ENCODE data around the gene TFDP2. TPM values are rescaled to one million over a fixed set of nuclear protein-coding genes. Genes with fewer than 3 reads are reported as not detected.
A peak's percentile ranks its signal among the peaks of the same experiment; 100 is the strongest.

TFDP2 gene
- total and polyA plus RNA-seq, 9 of the 15 experiments (the other 6 are each of a cell fraction or from before 2014, with no cell fraction given) = 95.6 to 179 (median 126) TPM

DNA sequence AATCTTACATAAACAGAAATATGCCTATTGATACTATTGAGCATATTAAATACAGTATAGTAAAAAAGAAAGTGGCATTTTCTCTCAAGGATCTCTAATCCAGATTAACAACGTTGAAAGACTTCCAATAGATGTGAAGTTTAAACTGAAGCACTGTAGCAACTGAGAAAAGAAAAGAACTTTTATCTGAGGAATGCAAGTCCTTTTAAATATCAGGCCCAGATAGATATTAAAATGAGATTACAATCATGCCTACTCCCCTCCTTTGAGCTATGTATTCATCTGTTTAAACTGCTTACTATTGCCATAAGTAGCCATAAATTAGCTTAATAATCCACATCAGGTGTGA lies 102.3 kb downstream of the TFDP2 start (continued):
- TF ChIP-seq, protein P1, sequence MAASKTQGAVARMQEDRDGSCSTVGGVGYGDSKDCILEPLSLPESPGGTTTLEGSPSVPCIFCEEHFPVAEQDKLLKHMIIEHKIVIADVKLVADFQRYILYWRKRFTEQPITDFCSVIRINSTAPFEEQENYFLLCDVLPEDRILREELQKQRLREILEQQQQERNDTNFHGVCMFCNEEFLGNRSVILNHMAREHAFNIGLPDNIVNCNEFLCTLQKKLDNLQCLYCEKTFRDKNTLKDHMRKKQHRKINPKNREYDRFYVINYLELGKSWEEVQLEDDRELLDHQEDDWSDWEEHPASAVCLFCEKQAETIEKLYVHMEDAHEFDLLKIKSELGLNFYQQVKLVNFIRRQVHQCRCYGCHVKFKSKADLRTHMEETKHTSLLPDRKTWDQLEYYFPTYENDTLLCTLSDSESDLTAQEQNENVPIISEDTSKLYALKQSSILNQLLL (CRISPR knock-in tag; IDR thresholded peaks at IDR 0.05; ENCODE audit: borderline replicate concordance) = no peak
- TF ChIP-seq FOXK2 (conservative IDR thresholded peaks at IDR 0.05 in 1 of 2, IDR thresholded peaks at IDR 0.05 in 1 of 2; ENCODE audit: low read depth in 2 of 2) (0 out of 4 replicates have a peak, but pooled peaks of 1 of the 2 experiments have one; percentile 23), MTF1 (CRISPR knock-in tag; IDR thresholded peaks at IDR 0.05; ENCODE audit: borderline replicate concordance) (no peak), YY1 (IDR thresholded peaks at IDR 0.05; ENCODE audit: borderline replicate concordance in 1 of 3, control insufficient read depth in 1 of 3, extremely low read depth in 1 of 3, insufficient read depth in 3 of 3, insufficient read length in 1 of 3, insufficient replicate concordance in 2 of 3, low read depth in 1 of 3, low read length in 2 of 3) (no peak), MTA2 (IDR thresholded peaks at IDR 0.05; ENCODE audit: low read depth) (0 out of 2 replicates have a peak, but pooled peaks have one; percentile 76), KLF1 (tag; IDR thresholded peaks at IDR 0.05) (no peak), DPF2 (IDR thresholded peaks at IDR 0.05) (no peak)
- TF ChIP-seq, protein P2, sequence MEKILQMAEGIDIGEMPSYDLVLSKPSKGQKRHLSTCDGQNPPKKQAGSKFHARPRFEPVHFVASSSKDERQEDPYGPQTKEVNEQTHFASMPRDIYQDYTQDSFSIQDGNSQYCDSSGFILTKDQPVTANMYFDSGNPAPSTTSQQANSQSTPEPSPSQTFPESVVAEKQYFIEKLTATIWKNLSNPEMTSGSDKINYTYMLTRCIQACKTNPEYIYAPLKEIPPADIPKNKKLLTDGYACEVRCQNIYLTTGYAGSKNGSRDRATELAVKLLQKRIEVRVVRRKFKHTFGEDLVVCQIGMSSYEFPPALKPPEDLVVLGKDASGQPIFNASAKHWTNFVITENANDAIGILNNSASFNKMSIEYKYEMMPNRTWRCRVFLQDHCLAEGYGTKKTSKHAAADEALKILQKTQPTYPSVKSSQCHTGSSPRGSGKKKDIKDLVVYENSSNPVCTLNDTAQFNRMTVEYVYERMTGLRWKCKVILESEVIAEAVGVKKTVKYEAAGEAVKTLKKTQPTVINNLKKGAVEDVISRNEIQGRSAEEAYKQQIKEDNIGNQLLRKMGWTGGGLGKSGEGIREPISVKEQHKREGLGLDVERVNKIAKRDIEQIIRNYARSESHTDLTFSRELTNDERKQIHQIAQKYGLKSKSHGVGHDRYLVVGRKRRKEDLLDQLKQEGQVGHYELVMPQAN (IDR thresholded peaks at IDR 0.05; ENCODE audit: borderline replicate concordance) = no peak
- TF ChIP-seq, protein P3, sequence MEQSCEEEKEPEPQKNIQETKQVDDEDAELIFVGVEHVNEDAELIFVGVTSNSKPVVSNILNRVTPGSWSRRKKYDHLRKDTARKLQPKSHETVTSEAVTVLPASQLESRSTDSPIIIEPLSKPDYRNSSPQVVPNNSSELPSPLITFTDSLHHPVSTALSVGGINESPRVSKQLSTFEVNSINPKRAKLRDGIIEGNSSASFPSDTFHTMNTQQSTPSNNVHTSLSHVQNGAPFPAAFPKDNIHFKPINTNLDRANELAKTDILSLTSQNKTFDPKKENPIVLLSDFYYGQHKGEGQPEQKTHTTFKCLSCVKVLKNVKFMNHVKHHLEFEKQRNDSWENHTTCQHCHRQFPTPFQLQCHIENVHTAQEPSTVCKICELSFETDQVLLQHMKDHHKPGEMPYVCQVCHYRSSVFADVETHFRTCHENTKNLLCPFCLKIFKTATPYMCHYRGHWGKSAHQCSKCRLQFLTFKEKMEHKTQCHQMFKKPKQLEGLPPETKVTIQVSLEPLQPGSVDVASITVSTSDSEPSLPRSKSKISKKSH (CRISPR knock-in tag; IDR thresholded peaks at IDR 0.05) = no peak
- TF ChIP-seq, protein P4, sequence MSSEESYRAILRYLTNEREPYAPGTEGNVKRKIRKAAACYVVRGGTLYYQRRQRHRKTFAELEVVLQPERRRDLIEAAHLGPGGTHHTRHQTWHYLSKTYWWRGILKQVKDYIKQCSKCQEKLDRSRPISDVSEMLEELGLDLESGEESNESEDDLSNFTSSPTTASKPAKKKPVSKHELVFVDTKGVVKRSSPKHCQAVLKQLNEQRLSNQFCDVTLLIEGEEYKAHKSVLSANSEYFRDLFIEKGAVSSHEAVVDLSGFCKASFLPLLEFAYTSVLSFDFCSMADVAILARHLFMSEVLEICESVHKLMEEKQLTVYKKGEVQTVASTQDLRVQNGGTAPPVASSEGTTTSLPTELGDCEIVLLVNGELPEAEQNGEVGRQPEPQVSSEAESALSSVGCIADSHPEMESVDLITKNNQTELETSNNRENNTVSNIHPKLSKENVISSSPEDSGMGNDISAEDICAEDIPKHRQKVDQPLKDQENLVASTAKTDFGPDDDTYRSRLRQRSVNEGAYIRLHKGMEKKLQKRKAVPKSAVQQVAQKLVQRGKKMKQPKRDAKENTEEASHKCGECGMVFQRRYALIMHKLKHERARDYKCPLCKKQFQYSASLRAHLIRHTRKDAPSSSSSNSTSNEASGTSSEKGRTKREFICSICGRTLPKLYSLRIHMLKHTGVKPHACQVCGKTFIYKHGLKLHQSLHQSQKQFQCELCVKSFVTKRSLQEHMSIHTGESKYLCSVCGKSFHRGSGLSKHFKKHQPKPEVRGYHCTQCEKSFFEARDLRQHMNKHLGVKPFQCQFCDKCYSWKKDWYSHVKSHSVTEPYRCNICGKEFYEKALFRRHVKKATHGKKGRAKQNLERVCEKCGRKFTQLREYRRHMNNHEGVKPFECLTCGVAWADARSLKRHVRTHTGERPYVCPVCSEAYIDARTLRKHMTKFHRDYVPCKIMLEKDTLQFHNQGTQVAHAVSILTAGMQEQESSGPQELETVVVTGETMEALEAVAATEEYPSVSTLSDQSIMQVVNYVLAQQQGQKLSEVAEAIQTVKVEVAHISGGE (CRISPR knock-in tag; IDR thresholded peaks at IDR 0.05) = no peak
- TF ChIP-seq, protein P5, sequence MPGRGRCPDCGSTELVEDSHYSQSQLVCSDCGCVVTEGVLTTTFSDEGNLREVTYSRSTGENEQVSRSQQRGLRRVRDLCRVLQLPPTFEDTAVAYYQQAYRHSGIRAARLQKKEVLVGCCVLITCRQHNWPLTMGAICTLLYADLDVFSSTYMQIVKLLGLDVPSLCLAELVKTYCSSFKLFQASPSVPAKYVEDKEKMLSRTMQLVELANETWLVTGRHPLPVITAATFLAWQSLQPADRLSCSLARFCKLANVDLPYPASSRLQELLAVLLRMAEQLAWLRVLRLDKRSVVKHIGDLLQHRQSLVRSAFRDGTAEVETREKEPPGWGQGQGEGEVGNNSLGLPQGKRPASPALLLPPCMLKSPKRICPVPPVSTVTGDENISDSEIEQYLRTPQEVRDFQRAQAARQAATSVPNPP (IDR thresholded peaks at IDR 0.05; ENCODE audit: borderline replicate concordance, insufficient read depth, insufficient read length) = no peak
- TF ChIP-seq, protein P6, sequence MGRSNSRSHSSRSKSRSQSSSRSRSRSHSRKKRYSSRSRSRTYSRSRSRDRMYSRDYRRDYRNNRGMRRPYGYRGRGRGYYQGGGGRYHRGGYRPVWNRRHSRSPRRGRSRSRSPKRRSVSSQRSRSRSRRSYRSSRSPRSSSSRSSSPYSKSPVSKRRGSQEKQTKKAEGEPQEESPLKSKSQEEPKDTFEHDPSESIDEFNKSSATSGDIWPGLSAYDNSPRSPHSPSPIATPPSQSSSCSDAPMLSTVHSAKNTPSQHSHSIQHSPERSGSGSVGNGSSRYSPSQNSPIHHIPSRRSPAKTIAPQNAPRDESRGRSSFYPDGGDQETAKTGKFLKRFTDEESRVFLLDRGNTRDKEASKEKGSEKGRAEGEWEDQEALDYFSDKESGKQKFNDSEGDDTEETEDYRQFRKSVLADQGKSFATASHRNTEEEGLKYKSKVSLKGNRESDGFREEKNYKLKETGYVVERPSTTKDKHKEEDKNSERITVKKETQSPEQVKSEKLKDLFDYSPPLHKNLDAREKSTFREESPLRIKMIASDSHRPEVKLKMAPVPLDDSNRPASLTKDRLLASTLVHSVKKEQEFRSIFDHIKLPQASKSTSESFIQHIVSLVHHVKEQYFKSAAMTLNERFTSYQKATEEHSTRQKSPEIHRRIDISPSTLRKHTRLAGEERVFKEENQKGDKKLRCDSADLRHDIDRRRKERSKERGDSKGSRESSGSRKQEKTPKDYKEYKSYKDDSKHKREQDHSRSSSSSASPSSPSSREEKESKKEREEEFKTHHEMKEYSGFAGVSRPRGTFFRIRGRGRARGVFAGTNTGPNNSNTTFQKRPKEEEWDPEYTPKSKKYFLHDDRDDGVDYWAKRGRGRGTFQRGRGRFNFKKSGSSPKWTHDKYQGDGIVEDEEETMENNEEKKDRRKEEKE (IDR thresholded peaks at IDR 0.05; ENCODE audit: borderline replicate concordance in 1 of 2, control insufficient read depth in 1 of 2, low read depth in 2 of 2, low read length in 1 of 2) = no peak

Measured in K562 (cell line).